ENCODE data around the gene MUC4. TPM values are rescaled to one million over a fixed set of nuclear protein-coding genes. Genes with fewer than 3 reads are reported as not detected.
"Not testable (repeated sequence)": the region's sequence is repeated elsewhere in the genome, so short reads cannot be mapped to it uniquely, and the experiment has no call there.

MUC4 gene
- total RNA-seq, 1 experiment from 2014 or later: not detected

GRCh38 chr3:195722139-195722995, 89.4 kb downstream of the MUC4 start:
- not testable (repeated sequence) for H3K4me2 ChIP-seq (ENCODE audit: low read depth, low read length, poor library complexity, severe bottlenecking); H3K79me2 ChIP-seq (ENCODE audit: low read length); H3K9me3 ChIP-seq (ENCODE audit: low read length); H3K9ac ChIP-seq (ENCODE audit: low read length); H3K4me1 ChIP-seq (ENCODE audit: low read length); H3K4me3 ChIP-seq (ENCODE audit: low read length); H3K27ac ChIP-seq (ENCODE audit: low read length); H3K9me2 ChIP-seq (replicated peaks; ENCODE audit: insufficient read depth, low read length); H4K20me1 ChIP-seq (ENCODE audit: insufficient read depth, low read depth, low read length); H2AFZ ChIP-seq (ENCODE audit: low read length); DNase-seq; H3K36me3 ChIP-seq (ENCODE audit: insufficient read depth, low read length); H3K27me3 ChIP-seq (ENCODE audit: low read length)

GRCh38 chr3:195720831-195721506, 90.8 kb downstream of the MUC4 start, which contains the start of gene MUC20:
Gene MUC20, plus strand, starts transcription at chr3:195720978. Its CDS starts 30 bp downstream, at chr3:195721008.
- H3K9ac ChIP-seq (ENCODE audit: low read length): not testable (repeated sequence)

GRCh38 chr3:195719514-195720254, 92.0 kb downstream of the MUC4 start:
- H3K9me3 ChIP-seq (ENCODE audit: low read length); H3K27me3 ChIP-seq (ENCODE audit: low read length); H3K4me3 ChIP-seq (ENCODE audit: low read length); H4K20me1 ChIP-seq (ENCODE audit: insufficient read depth, low read depth, low read length); H3K36me3 ChIP-seq (ENCODE audit: insufficient read depth, low read length); H3K9ac ChIP-seq (ENCODE audit: low read length); H3K27ac ChIP-seq (ENCODE audit: low read length); H3K79me2 ChIP-seq (ENCODE audit: low read length); H3K4me1 ChIP-seq (ENCODE audit: low read length); H3K4me2 ChIP-seq (ENCODE audit: low read depth, low read length, poor library complexity, severe bottlenecking); H3K9me2 ChIP-seq (replicated peaks; ENCODE audit: insufficient read depth, low read length); DNase-seq; H2AFZ ChIP-seq (ENCODE audit: low read length): not testable (repeated sequence)

More at GRCh38 chr3:195720831-195721506, 90.8 kb downstream of the MUC4 start, which contains the start of gene MUC20:
- not testable (repeated sequence) for H3K36me3 ChIP-seq (ENCODE audit: insufficient read depth, low read length); H3K4me3 ChIP-seq (ENCODE audit: low read length); DNase-seq; H3K4me2 ChIP-seq (ENCODE audit: low read depth, low read length, poor library complexity, severe bottlenecking); H4K20me1 ChIP-seq (ENCODE audit: insufficient read depth, low read depth, low read length); H3K79me2 ChIP-seq (ENCODE audit: low read length); H3K4me1 ChIP-seq (ENCODE audit: low read length); H3K27me3 ChIP-seq (ENCODE audit: low read length); H3K9me2 ChIP-seq (replicated peaks; ENCODE audit: insufficient read depth, low read length); H2AFZ ChIP-seq (ENCODE audit: low read length); H3K27ac ChIP-seq (ENCODE audit: low read length); H3K9me3 ChIP-seq (ENCODE audit: low read length)

- Histone ChIP-seq H3K4me3 (ENCODE audit: low read length) (no peak overlapping the region), H3K9ac (ENCODE audit: low read length) (no peak overlapping the region), H3K9me3 (ENCODE audit: low read length) (no peaks in the 10 kb centered on the region), H3K27ac (ENCODE audit: low read length) (no peak overlapping the region), H3K9me2 (replicated peaks; ENCODE audit: insufficient read depth, low read length) (no peaks in the 10 kb centered on the region), H3K79me2 (ENCODE audit: low read length) (no peaks in the 10 kb centered on the region), H3K4me1 (ENCODE audit: low read length) (no peaks in the 10 kb centered on the region), H4K20me1 (ENCODE audit: insufficient read depth, low read depth, low read length) (no peaks in the 10 kb centered on the region), H3K4me2 (ENCODE audit: low read depth, low read length, poor library complexity, severe bottlenecking) (no peak overlapping the region), H2AFZ (ENCODE audit: low read length) (no peak overlapping the region), H3K27me3 (ENCODE audit: low read length) (no peaks in the 10 kb centered on the region), H3K36me3 (ENCODE audit: insufficient read depth, low read length) (no peaks in the 10 kb centered on the region)
- no peak for DNase-seq
Measured at GRCh38 chr3:195718477-195718984, 93.2 kb downstream of the MUC4 start.

GRCh38 chr3:195717852-195718476, 93.8 kb downstream of the MUC4 start:
- Histone ChIP-seq H3K9me2 (replicated peaks; ENCODE audit: insufficient read depth, low read length) (no peaks in the 10 kb centered on the region), H3K9me3 (ENCODE audit: low read length) (no peaks in the 10 kb centered on the region), H2AFZ (ENCODE audit: low read length) (no peak overlapping the region), H3K9ac (ENCODE audit: low read length) (no peak overlapping the region), H3K27me3 (ENCODE audit: low read length) (no peaks in the 10 kb centered on the region), H3K4me2 (ENCODE audit: low read depth, low read length, poor library complexity, severe bottlenecking) (no peak overlapping the region), H3K79me2 (ENCODE audit: low read length) (no peaks in the 10 kb centered on the region), H3K4me1 (ENCODE audit: low read length) (no peaks in the 10 kb centered on the region), H3K27ac (ENCODE audit: low read length) (no peak overlapping the region), H3K4me3 (ENCODE audit: low read length) (no peak overlapping the region), H3K36me3 (ENCODE audit: insufficient read depth, low read length) (no peaks in the 10 kb centered on the region), H4K20me1 (ENCODE audit: insufficient read depth, low read depth, low read length) (no peaks in the 10 kb centered on the region)
- no peak for DNase-seq

GRCh38 chr3:195717416-195717815, 94.3 kb downstream of the MUC4 start:
- Histone ChIP-seq H4K20me1 (ENCODE audit: insufficient read depth, low read depth, low read length) (no peaks in the 10 kb centered on the region), H3K9ac (ENCODE audit: low read length) (no peak overlapping the region), H3K36me3 (ENCODE audit: insufficient read depth, low read length) (no peaks in the 10 kb centered on the region), H3K9me2 (replicated peaks; ENCODE audit: insufficient read depth, low read length) (no peaks in the 10 kb centered on the region), H2AFZ (ENCODE audit: low read length) (no peak overlapping the region), H3K4me3 (ENCODE audit: low read length) (no peak overlapping the region), H3K27me3 (ENCODE audit: low read length) (no peaks in the 10 kb centered on the region), H3K4me1 (ENCODE audit: low read length) (no peaks in the 10 kb centered on the region), H3K79me2 (ENCODE audit: low read length) (no peaks in the 10 kb centered on the region), H3K27ac (ENCODE audit: low read length) (no peak overlapping the region), H3K4me2 (ENCODE audit: low read depth, low read length, poor library complexity, severe bottlenecking) (no peak overlapping the region), H3K9me3 (ENCODE audit: low read length) (no peaks in the 10 kb centered on the region)
- no peak for DNase-seq

GRCh38 chr3:195715583-195716266, 96.0 kb downstream of the MUC4 start:
- H3K9ac ChIP-seq (ENCODE audit: low read length): no peak overlapping the region
- H3K79me2 ChIP-seq (ENCODE audit: low read length): no peaks in the 10 kb centered on the region
- H4K20me1 ChIP-seq (ENCODE audit: insufficient read depth, low read depth, low read length): no peaks in the 10 kb centered on the region
- H3K27ac ChIP-seq (ENCODE audit: low read length): no peak overlapping the region
- H3K4me2 ChIP-seq (ENCODE audit: low read depth, low read length, poor library complexity, severe bottlenecking): no peak overlapping the region
- H3K36me3 ChIP-seq (ENCODE audit: insufficient read depth, low read length): no peaks in the 10 kb centered on the region
- no peak overlapping the region for H3K4me3 ChIP-seq (ENCODE audit: low read length)
- H2AFZ ChIP-seq (ENCODE audit: low read length): no peak overlapping the region
- no peaks in the 10 kb centered on the region for H3K27me3 ChIP-seq (ENCODE audit: low read length)
- DNase-seq: no peak
- no peaks in the 10 kb centered on the region for H3K9me2 ChIP-seq (replicated peaks; ENCODE audit: insufficient read depth, low read length)
- no peaks in the 10 kb centered on the region for H3K4me1 ChIP-seq (ENCODE audit: low read length)
- no peaks in the 10 kb centered on the region for H3K9me3 ChIP-seq (ENCODE audit: low read length)

Data from Karpas-422 (cell line).